Activated naive CD4-positive, alpha-beta T cell treated with anti-CD3 and anti-CD28 coated beads, Interleukin-2, amount 50 U/mL, for 72 hours (primary cell): ENCODE results near the gene KLK5. TPM values are rescaled to one million over a fixed set of nuclear protein-coding genes. Genes with fewer than 3 reads are reported as not detected.

Experiments used
- total RNA-seq, 2 donors: library from RNA; stranded (reverse); gene quantifications; one replicate each; pipeline ENCODE4 v1.2.3, GENCODE V29; 2022

KLK5 gene
- total RNA-seq, 2 donors from 2014 or later = not detected

Other genes starting within 250 kb of the KLK5 start
- gene SHANK1, start 233.2 kb downstream of the KLK5 start, total RNA-seq = under 1 TPM in 1 of 2 donors, not detected in 1; 0.14 TPM
- gene CLEC11A, start 229.7 kb downstream of the KLK5 start, total RNA-seq = 1 to 10 TPM in 1 of 2 donors, under 1 TPM in 1; 0.55 to 1.6 TPM
- not detected for gene GPR32, start 182.6 kb downstream of the KLK5 start, total RNA-seq
- not detected for gene ACP4, start 162.6 kb downstream of the KLK5 start, total RNA-seq
- gene KLK1, start 129.3 kb downstream of the KLK5 start, total RNA-seq = 1 to 10 TPM; 1.2 to 5.0 TPM
- not detected for gene KLK15, start 119.5 kb downstream of the KLK5 start, total RNA-seq
- not detected for gene KLK3, start 98.1 kb downstream of the KLK5 start, total RNA-seq
- gene KLK2, start 79.6 kb downstream of the KLK5 start, total RNA-seq = 1 to 10 TPM in 1 of 2 donors, not detected in 1; 1.5 TPM
- gene KLK4, start 41.6 kb downstream of the KLK5 start, total RNA-seq = not detected
- gene KLK6, start 16.6 kb upstream of the KLK5 start, total RNA-seq = not detected
- gene KLK7, start 30.9 kb upstream of the KLK5 start, total RNA-seq = not detected
- gene KLK8, start 48.6 kb upstream of the KLK5 start, total RNA-seq = not detected
- gene KLK10, start 66.7 kb upstream of the KLK5 start, total RNA-seq = not detected
- not detected for gene KLK11, start 73.6 kb upstream of the KLK5 start, total RNA-seq
- gene KLK12, start 82.0 kb upstream of the KLK5 start, total RNA-seq = not detected
- gene KLK13, start 112.1 kb upstream of the KLK5 start, total RNA-seq = not detected
- under 1 TPM; 0.68 to 0.80 TPM for gene KLK14, start 129.8 kb upstream of the KLK5 start, total RNA-seq
- 10 to 100 TPM in 1 of 2 donors, 1 to 10 TPM in 1; 9.8 to 11.2 TPM for gene CTU1, start 155.4 kb upstream of the KLK5 start, total RNA-seq
- gene SIGLEC9, start 171.9 kb upstream of the KLK5 start, total RNA-seq = 1 to 10 TPM in 1 of 2 donors, under 1 TPM in 1; 0.87 to 1.1 TPM
- gene SIGLEC7, start 189.3 kb upstream of the KLK5 start, total RNA-seq = under 1 TPM in 1 of 2 donors, not detected in 1; 0.34 TPM